ENCODE data around the gene CCNDBP1.

Gene CCNDBP1

DNA sequence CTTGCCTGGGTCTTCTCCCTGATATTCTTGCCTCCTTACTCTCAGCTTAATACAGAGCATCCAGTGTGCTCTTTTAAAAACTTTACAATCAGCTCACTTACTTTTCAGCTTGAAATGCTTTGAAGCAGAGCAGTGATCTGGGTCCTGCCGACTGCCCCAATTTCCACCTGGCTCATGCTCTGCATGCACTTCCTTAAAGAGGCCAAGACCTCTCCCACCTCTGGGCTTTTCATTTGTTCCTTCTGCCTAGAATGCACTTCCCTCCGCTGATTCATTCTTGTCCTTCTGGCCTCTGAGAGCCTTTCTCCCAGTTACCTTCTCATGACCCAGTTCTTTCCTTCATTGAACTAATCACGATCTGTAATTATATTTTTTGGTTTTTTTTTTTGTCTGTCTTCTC lies 1.9 kb upstream of the CCNDBP1 start:
- TF ChIP-seq, protein P1, sequence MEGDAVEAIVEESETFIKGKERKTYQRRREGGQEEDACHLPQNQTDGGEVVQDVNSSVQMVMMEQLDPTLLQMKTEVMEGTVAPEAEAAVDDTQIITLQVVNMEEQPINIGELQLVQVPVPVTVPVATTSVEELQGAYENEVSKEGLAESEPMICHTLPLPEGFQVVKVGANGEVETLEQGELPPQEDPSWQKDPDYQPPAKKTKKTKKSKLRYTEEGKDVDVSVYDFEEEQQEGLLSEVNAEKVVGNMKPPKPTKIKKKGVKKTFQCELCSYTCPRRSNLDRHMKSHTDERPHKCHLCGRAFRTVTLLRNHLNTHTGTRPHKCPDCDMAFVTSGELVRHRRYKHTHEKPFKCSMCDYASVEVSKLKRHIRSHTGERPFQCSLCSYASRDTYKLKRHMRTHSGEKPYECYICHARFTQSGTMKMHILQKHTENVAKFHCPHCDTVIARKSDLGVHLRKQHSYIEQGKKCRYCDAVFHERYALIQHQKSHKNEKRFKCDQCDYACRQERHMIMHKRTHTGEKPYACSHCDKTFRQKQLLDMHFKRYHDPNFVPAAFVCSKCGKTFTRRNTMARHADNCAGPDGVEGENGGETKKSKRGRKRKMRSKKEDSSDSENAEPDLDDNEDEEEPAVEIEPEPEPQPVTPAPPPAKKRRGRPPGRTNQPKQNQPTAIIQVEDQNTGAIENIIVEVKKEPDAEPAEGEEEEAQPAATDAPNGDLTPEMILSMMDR (IDR thresholded peaks at IDR 0.05; ENCODE audit: low read depth, low read length), result no peak
- DNase-seq (ENCODE audit: low read depth in 2 of 2), result no peak

DNA sequence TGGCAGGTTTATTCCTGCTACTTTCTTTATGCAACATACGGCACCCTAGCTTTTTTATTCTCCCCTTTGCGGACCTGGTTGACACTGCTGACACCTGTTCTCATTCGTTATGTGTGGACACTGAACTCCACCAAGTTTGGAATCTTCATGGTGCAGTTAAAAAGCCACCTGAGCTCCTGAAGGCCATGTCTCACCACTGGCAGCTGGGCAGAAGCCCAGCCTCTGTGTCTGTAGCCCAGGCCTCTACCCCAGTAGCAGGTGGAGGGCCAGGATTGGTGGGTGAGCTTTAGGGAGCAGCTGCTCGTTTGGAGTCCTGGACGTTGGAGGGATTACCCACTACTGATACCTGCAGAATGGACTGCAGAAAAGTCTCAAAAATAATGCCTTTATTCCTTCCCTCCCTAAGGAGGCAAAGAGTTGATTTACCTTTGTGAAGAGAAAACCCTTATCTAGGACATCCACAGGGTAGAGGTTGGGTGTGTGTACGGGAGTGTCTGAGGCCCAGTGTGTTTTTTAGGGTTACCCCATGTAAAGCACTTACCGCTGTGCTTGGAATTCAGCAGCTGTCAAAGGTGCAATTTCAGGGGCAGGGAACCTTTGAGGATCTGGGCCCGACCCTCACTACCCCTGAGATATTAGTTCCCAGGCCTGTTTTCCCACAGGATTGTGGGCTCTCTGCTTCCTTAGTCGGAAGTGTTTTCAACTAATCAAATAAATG lies 637 bp upstream of the CCNDBP1 start:
- no peak for DNase-seq (ENCODE audit: low read depth in 2 of 2)
- H3K4me3 ChIP-seq (replicated peaks in 1 of 2; ENCODE audit: low read depth in 2 of 2, low read length in 2 of 2), result peak overlapping the region; percentile 74 to 81
- TF ChIP-seq, protein P1 (IDR thresholded peaks at IDR 0.05; ENCODE audit: low read depth, low read length), result no peak

More for the DNA sequence above, 1.9 kb upstream of the CCNDBP1 start:
- no peak overlapping the region for H3K4me3 ChIP-seq (replicated peaks in 1 of 2; ENCODE audit: low read depth in 2 of 2, low read length in 2 of 2)

DNA sequence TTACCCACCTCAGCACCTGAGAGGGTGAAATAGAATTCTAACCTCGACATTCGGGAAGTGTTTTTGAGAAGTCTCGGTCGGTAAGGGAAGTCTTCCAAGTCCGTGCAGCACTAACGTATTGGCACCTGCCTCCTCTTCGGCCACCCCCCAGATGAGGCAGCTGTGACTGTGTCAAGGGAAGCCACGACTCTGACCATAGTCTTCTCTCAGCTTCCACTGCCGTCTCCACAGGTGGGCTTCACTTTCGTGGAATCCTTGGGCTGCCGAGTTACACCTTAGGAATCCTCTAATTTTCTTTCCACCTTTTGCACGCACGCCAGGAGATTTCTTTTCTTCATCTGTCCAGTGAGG lies 775 bp downstream of the CCNDBP1 start:
- peak overlapping the region; percentile 74 to 81 for H3K4me3 ChIP-seq (replicated peaks in 1 of 2; ENCODE audit: low read depth in 2 of 2, low read length in 2 of 2)

DNA sequence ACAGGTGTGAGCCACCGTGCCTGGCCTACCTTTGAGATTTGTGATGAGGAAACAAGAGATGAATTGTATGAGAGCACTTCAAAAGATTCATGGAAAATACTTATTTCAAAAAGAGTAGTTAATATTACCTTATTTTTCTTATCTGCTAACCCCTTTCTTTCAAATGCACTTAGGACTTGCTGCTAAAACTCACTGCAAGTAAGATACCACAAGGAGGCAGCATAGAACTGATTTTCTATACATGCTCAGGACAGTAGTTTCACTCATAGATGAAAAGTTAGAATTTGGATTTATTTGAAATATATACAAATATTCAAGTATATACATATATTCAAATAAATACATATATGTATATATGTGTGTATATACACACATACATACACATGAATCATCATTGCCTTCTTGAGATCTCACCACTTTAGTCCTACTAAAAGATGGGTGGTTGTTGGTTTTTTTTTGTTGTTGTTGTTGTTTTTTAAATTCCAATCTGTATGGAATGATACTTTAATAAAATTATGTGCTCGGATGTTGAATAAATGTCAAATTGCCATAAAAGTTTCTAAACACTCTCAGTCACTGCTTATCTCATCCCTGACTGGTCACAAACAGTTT lies 2.4 kb downstream of the CCNDBP1 start:
- TF ChIP-seq, protein P1 (IDR thresholded peaks at IDR 0.05; ENCODE audit: low read depth, low read length), result peak; percentile 65
- no peak overlapping the region for H3K4me3 ChIP-seq (replicated peaks in 1 of 2; ENCODE audit: low read depth in 2 of 2, low read length in 2 of 2)
- DNase-seq (ENCODE audit: low read depth in 2 of 2), result peak; percentile 71 to 79

More for the DNA sequence above, 775 bp downstream of the CCNDBP1 start:
- TF ChIP-seq, protein P1 (IDR thresholded peaks at IDR 0.05; ENCODE audit: low read depth, low read length), result no peak
- DNase-seq (ENCODE audit: low read depth in 2 of 2), result no peak

DNA sequence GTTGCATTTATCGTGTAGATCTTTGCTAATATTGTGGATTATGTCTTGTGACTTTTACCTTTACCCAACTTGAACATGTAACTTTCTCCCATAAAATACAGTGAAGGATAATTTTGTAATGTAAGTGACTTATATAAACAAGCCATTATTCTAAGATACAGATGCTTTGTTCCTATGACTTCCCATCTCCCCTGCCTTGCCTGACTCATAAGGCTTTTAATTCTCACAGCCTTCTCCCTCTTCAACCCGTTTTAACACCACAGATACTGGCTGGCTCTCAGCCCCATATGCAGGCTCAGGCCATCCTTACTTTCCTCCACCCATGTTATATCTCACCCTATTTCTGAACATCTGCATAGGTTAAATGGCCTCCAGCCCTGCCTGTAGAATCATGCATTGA lies 4.1 kb downstream of the CCNDBP1 start:
- TF ChIP-seq, protein P1 (IDR thresholded peaks at IDR 0.05; ENCODE audit: low read depth, low read length), result no peak
- DNase-seq (ENCODE audit: low read depth in 2 of 2), result peak in 1 of 2 donors; percentile 15
- no peak overlapping the region for H3K4me3 ChIP-seq (replicated peaks in 1 of 2; ENCODE audit: low read depth in 2 of 2, low read length in 2 of 2)

DNA sequence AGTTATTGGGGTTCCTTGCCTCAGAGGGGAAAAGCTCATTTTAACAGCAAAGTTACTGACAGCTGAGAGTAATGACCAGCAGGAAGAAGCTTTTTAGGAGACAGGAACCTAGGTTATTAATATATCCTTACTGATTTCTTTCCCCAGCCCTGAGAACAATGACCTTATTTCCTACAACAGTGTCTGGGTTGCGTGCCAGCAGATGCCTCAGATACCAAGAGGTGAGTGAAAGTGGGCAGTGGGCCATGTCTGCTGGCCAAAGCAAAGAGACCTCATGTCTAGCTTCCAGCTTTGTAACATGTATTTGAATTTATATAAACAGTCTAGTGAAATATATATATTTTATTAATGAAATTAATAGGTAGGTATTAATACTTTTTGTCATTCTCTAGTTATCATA lies 5.0 kb downstream of the CCNDBP1 start:
- DNase-seq (ENCODE audit: low read depth in 2 of 2), result peak; percentile 24 to 43
- no peak overlapping the region for H3K4me3 ChIP-seq (replicated peaks in 1 of 2; ENCODE audit: low read depth in 2 of 2, low read length in 2 of 2)
- TF ChIP-seq, protein P1 (IDR thresholded peaks at IDR 0.05; ENCODE audit: low read depth, low read length), result no peak

Measured in cardiac fibroblast (primary cell).